ENCODE data around the gene EFNA5.
"Not testable (repeated sequence)": the region's sequence is repeated elsewhere in the genome, so short reads cannot be mapped to it uniquely, and the experiment has no call there.

EFNA5 gene

DNA sequence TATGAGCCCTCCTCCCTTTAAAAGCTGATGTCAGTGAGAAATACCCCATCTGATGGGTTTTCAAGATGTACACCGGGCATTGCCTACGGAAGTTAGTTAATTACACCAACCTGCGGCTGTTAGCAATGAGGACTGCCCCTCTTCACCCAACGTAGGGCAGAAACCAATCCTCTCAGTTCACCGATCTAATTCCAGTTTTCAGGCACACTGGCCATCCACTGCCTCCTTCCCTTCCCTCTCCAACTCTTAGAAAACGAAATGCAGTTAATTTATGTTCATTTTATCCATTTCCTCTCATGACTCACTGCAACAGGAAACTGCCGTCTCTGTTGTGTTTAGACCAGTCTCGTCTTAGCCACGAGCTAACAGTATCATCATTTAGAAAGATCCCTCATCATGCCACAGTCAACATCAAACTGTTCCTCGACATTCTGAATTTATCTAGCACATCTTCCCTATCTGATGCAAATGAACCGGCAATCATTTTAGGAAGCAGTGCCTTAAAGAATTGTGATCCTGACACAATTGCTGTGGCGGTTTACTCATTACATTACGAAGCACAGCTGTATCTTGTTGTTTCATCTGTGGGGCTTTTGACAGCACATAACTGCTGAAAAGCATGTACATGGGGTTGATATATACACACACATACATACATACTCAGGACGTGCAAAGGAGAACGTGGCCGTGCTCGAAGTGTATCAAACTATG, 168.6 kb downstream of the EFNA5 start:
- DNase-seq (ENCODE audit: low read depth) = no peak
- no peak overlapping the region for H3K4me3 ChIP-seq (ENCODE audit: low read depth, low read length)
- TF ChIP-seq, protein P1, sequence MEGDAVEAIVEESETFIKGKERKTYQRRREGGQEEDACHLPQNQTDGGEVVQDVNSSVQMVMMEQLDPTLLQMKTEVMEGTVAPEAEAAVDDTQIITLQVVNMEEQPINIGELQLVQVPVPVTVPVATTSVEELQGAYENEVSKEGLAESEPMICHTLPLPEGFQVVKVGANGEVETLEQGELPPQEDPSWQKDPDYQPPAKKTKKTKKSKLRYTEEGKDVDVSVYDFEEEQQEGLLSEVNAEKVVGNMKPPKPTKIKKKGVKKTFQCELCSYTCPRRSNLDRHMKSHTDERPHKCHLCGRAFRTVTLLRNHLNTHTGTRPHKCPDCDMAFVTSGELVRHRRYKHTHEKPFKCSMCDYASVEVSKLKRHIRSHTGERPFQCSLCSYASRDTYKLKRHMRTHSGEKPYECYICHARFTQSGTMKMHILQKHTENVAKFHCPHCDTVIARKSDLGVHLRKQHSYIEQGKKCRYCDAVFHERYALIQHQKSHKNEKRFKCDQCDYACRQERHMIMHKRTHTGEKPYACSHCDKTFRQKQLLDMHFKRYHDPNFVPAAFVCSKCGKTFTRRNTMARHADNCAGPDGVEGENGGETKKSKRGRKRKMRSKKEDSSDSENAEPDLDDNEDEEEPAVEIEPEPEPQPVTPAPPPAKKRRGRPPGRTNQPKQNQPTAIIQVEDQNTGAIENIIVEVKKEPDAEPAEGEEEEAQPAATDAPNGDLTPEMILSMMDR (IDR thresholded peaks at IDR 0.05; ENCODE audit: low read depth, low read length, missing control alignments) = no peak

DNA sequence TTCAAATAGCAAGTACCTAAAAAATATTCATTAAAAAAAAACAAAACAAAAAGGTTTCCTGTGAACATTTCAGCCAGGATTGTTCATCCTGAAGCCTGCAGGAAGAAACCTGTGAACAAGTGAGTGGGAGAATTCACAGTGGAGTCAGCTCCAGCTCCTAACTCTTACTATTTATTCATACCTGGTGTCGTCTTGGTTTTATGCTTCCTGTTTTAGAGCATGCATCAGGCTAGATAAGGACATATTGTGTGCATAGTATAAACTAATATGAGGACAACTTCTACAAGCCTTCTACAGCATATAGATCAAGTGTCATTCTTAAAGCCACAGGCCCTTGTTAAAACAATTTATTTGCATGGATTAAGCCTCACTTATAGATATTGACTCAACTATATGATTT, 169.9 kb downstream of the EFNA5 start:
- no peak overlapping the region for H3K4me3 ChIP-seq (ENCODE audit: low read depth, low read length)
- TF ChIP-seq, protein P1 (IDR thresholded peaks at IDR 0.05; ENCODE audit: low read depth, low read length, missing control alignments) = no peak
- DNase-seq (ENCODE audit: low read depth) = no peak

DNA sequence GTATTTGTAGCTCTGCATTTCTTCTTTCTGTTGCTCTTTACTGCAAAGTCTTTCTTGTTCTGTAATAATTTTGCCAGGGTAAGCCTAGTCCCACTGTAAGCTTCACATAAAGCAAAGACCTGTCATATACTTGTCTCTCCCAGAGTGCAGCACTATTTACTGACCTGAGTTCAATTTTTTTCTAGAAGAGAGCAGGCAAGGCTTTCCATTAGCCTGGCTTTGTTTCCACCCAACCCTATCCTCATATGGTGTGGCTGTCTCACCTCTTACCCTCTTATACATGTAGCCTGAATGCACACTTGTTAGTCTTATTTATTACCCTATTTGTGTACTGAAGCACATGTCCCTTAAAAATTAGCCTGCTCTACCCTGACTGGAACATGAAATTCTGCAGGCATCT, 170.4 kb downstream of the EFNA5 start:
- DNase-seq (ENCODE audit: low read depth) = no peak
- TF ChIP-seq, protein P1 (IDR thresholded peaks at IDR 0.05; ENCODE audit: low read depth, low read length, missing control alignments) = no peak
- no peak overlapping the region for H3K4me3 ChIP-seq (ENCODE audit: low read depth, low read length)

DNA sequence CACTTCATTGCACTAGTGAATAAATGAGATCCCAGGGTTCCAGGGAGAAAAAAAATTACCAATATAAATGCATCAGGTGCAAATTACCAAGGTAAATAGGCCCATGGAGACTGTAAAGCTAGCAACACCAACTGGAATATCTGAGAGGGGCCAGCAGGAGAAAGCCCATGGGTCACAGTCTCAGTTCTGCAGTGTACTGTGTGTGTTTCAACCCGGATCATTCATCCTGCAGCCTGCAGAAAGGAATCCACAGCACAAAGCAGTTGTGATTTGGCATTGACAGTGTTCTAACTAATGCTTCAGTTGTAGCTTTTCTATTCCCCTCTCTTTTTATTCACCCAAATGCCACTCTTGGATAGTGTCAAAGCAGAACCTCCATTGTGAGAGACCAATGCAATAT, 171.0 kb downstream of the EFNA5 start:
- no peak for DNase-seq (ENCODE audit: low read depth)
- H3K4me3 ChIP-seq (ENCODE audit: low read depth, low read length) = no peak overlapping the region
- TF ChIP-seq, protein P1 (IDR thresholded peaks at IDR 0.05; ENCODE audit: low read depth, low read length, missing control alignments) = no peak

DNA sequence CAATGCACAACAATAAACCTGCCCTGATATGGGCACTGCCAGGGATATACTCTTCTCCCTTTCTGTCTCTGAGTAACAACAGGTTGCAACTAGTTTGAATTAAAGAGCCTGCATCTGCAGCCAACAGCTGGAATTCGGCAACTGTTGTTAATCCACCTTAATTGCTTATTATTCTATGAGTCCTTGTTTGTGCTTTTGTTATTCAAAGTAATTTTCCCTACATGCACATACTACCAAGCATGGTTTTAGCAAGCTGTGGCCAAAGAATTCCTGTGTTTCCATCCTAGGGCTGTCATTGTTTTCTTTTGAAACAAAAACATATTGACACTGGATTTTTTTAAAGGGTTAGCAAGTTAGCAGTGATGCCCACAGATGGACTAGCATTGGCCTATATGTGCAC, 171.5 kb downstream of the EFNA5 start:
- DNase-seq (ENCODE audit: low read depth) = no peak
- TF ChIP-seq, protein P1 (IDR thresholded peaks at IDR 0.05; ENCODE audit: low read depth, low read length, missing control alignments) = no peak
- no peak overlapping the region for H3K4me3 ChIP-seq (ENCODE audit: low read depth, low read length)

DNA sequence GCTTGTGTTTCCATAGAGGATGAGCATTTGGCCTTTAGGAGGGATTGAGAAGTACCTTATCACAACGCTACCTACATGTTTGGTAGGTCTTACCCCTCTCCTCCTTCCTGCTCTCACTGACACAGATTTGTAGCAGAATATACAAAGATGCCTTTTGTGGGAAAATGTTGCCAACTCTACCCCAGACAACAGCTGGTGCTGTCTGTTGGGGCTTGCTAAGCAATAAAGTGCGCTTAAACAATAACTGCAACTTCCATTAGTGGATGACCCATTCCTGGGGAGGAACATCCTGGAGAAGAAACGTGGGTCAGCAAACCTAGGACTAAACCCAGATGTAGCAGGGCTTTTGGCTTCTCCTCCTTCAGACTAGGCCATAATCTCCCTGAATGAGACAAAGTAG, 174.3 kb downstream of the EFNA5 start:
- no peak overlapping the region for H3K4me3 ChIP-seq (ENCODE audit: low read depth, low read length)
- DNase-seq (ENCODE audit: low read depth) = no peak
- TF ChIP-seq, protein P1 (IDR thresholded peaks at IDR 0.05; ENCODE audit: low read depth, low read length, missing control alignments) = no peak

DNA sequence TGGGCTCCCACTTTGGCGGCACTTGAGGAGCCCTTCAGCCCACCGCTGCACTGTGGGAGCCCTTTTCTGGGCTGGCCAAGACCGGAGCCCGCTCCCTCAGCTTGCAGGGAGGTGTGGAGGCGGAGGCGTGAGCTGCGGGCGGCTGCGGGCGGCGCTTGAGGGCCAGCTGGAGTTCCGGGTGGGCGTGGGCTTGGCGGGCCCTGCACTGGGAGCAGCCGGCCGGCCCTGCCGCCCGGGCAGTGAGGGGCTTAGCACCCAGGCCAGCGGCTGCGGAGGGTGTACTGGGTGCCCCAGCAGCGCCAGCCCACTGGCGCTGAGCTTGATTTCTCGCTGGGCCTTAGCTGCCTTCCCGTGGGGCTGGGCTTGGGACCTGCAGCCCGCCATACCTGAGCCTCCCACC, 176.6 kb downstream of the EFNA5 start:
- H3K4me3 ChIP-seq (ENCODE audit: low read depth, low read length); DNase-seq (ENCODE audit: low read depth): not testable (repeated sequence)

All from GM12864 (cell line).